BLaER1 treated with 17β-estradiol and CSF1 and Interleukin-3, amounts not matched to agents 10 nM and 100 nM (cell line): ENCODE data around the gene EIF2B2.
"Not testable (repeated sequence)": the region's sequence is repeated elsewhere in the genome, so short reads cannot be mapped to it uniquely, and the experiment has no call there.

Experiments
- H3K27ac ChIP-seq, 11 experiments: shearing (Covaris generic); formaldehyde crosslinking; 2 replicates each; pipeline ENCODE4 v1.8.1; 2022
- H3K27me3 ChIP-seq, 11 experiments: shearing (Covaris generic); formaldehyde crosslinking; 2 replicates each; pipeline ENCODE4 v1.8.1; 2022
- H3K36me3 ChIP-seq, 11 experiments: shearing (Covaris generic); formaldehyde crosslinking; 2 replicates each; pipeline ENCODE4 v1.8.1; 2022
- H3K4me1 ChIP-seq, 10 experiments: shearing (Covaris generic); formaldehyde crosslinking; 2 replicates each; pipeline ENCODE4 v1.8.1; 2022
- H3K4me2 ChIP-seq, 11 experiments: shearing (Covaris generic); formaldehyde crosslinking; 2 replicates each; pipeline ENCODE4 v1.8.1; 2022
- H3K4me3 ChIP-seq, 10 experiments: shearing (Covaris generic); formaldehyde crosslinking; 2 replicates each; pipeline ENCODE4 v1.8.1; 2022
- H3K9ac ChIP-seq, 11 experiments: shearing (Covaris generic); formaldehyde crosslinking; 2 replicates each; pipeline ENCODE4 v1.8.1; 2022
- H3K9me3 ChIP-seq, 11 experiments: shearing (Covaris generic); formaldehyde crosslinking; replicated peaks in 1 of 11; 2 replicates each; pipeline ENCODE4 v1.8.1; 2022
- H4K20me1 ChIP-seq, 11 experiments: shearing (Covaris generic); formaldehyde crosslinking; 2 replicates each; pipeline ENCODE4 v1.8.1; 2022
- Cebpa-rat ChIP-seq, 11 experiments: shearing (Covaris generic); IDR thresholded peaks; 2 replicates each; pipeline ENCODE4 v1.8.1; 2022

The EIF2B2 gene

DNA sequence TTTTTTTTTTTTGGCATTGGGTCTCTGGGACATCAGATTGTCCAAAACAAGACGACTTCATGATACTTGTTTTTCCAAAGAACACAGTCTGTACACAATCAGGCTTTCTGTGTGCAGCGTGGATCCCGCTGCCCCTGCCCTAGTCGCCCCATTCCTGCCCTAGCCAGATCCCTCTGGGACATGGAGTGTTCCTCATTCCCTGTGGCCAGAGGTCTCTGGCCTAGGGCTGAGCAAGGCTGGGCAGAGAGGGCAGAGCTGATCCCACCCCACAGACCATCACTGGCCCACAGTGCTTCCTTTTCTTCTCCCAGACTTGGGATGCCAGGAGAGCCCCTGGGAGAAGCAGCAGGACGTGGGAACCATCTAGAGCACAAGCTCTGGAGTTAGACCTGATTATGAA, 20.9 kb upstream of the EIF2B2 start:
- Histone ChIP-seq H3K9ac (no peak overlapping the region), H3K27ac (peak overlapping the region in 3 of 11 experiments; percentile 12 to 44 (median 37); a peak in 2 of 22 replicates), H3K4me2 (peak overlapping the region in 10 of 11 experiments; percentile 40 to 78 (median 56); a peak in 12 of 22 replicates), H4K20me1 (no peaks in the 10 kb centered on the region), H3K36me3 (no peaks in the 10 kb centered on the region), H3K4me3 (no peak overlapping the region), H3K27me3 (no peaks in the 10 kb centered on the region), H3K4me1 (peaks cover 22 to 45% (median 40%) of the 10 kb centered on the region in 10 experiments), H3K9me3 (no peaks in the 10 kb centered on the region)
- no peak for TF ChIP-seq Cebpa-rat (IDR thresholded peaks at IDR 0.05)

DNA sequence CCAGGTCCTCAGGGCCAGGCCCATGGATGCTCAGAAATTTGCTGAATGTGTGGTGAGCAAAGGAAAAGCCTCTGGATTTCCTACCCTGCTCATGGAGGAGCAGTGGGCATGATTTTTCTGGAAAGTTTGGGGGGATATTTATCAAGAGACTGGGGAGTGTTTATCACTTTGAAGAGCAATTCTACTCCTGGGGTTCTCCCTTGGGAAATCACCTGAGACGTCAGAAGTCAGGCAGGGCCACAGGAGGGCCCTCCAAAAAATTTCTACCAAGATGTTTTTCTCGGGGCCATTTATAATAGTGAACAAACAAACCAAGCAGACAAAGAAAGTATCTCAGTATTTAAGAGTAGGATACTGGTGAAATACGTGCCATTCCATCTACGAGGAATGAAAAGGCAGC, 20.1 kb upstream of the EIF2B2 start:
- no peaks in the 10 kb centered on the region for H4K20me1 ChIP-seq

DNA sequence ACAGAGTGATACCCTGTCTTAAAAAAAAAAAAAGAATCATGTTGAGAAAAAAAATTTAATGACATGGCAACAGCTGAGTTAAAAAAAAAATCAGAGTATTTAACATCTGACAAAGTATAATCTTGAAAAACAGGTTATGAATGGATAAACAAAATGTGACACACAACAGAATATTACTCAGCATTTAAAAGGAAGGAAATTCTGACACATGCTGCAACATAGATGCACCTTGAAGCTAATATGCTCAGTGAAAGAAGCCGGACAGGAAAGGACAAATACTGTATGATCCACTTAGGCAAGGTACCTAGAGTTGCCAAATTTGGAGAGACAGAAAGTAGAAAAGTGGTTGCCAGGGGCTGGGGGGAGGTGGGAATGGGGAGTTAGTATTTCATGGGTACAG, 19.4 kb upstream of the EIF2B2 start:
- Histone ChIP-seq H3K4me2 (no peak overlapping the region), H3K4me1 (peaks cover 22 to 38% (median 31%) of the 10 kb centered on the region in 10 experiments), H3K9ac (no peak overlapping the region), H3K9me3 (no peaks in the 10 kb centered on the region), H3K27me3 (no peaks in the 10 kb centered on the region), H3K27ac (no peak overlapping the region), H3K4me3 (no peak overlapping the region), H4K20me1 (no peaks in the 10 kb centered on the region), H3K36me3 (no peaks in the 10 kb centered on the region)
- no peak for TF ChIP-seq Cebpa-rat (IDR thresholded peaks at IDR 0.05)

More for the DNA sequence above, 20.1 kb upstream of the EIF2B2 start:
- Histone ChIP-seq H3K9ac (no peak overlapping the region), H3K27me3 (no peaks in the 10 kb centered on the region), H3K27ac (no peak overlapping the region), H3K4me2 (no peak overlapping the region), H3K9me3 (no peaks in the 10 kb centered on the region), H3K4me3 (no peak overlapping the region), H3K36me3 (no peaks in the 10 kb centered on the region), H3K4me1 (peaks cover 22 to 42% (median 36%) of the 10 kb centered on the region in 10 experiments)
- no peak for TF ChIP-seq Cebpa-rat (IDR thresholded peaks at IDR 0.05)

DNA sequence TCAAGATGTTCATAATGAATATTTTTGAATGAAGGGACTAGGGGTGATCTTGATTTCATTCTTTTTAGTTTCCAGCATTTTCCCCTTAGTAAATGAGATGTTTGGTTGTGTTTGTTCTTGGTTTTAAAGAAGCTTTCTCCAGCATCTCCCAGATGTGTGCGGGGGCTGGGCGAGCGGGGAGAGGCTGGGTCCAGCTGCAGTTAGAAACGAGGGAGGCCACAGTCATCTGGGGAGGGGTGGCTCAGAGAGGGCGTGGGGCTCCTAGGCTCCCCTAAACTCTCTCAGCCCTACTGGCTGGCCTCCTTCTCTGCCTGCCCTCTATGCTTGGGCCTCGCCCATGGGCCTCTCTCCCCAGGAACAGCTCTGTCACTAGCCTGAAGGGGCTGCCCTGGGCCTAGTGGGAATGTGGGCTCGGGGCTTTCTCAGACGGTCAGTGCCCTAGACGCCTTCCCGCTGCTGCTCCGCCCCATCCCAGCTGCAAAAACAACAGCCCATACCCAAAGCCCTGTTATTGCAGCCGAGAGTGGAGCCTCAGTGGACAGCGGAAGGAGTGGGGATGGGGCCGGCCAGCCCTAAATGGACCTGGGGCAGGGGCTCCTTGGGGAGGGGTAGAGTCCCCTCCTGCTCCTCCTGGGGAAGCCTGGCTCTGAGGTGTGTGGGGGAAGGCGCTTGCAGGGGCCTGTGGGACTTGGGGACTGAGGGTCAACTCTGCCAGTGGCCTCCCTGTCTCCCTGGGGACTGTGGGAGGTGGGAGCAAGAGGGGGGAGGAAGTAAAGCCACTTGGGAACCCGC, 18.3 kb upstream of the EIF2B2 start:
- Histone ChIP-seq H4K20me1 (no peaks in the 10 kb centered on the region), H3K9ac (peak overlapping the region in 3 of 11 experiments; percentile 4 to 47 (median 23); a peak in 3 of 22 replicates), H3K4me2 (peak overlapping the region; percentile 31 to 86 (median 65)), H3K36me3 (no peaks in the 10 kb centered on the region), H3K27me3 (no peaks in the 10 kb centered on the region), H3K27ac (no peak overlapping the region; a peak in 2 of 22 replicates), H3K4me3 (no peak overlapping the region), H3K9me3 (no peaks in the 10 kb centered on the region), H3K4me1 (peaks cover 22 to 37% (median 32%) of the 10 kb centered on the region in 10 experiments)
- no peak for TF ChIP-seq Cebpa-rat (IDR thresholded peaks at IDR 0.05)

DNA sequence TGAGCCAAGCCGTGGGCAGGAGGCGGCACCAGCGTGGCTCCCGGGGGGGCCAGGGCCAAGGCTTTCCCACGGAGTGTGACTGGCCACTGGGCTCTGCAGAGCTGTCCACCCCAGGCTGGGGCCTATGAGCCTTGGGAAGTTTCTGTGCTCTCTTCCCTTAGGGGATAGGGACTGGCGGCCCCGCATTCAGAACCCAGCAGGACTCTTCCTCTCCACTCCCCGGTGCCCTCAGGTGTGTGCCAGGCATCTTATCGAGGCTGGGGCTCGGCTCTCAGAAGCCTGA, 17.8 kb upstream of the EIF2B2 start:
- no peak for TF ChIP-seq Cebpa-rat (IDR thresholded peaks at IDR 0.05)
- Histone ChIP-seq H4K20me1 (no peaks in the 10 kb centered on the region), H3K4me2 (peak overlapping the region; percentile 31 to 86 (median 65)), H3K9ac (peak overlapping the region in 3 of 11 experiments; percentile 4 to 47 (median 23); a peak in 2 of 22 replicates), H3K27ac (no peak overlapping the region; a peak in 2 of 22 replicates), H3K27me3 (no peaks in the 10 kb centered on the region), H3K4me3 (no peak overlapping the region), H3K9me3 (no peaks in the 10 kb centered on the region), H3K36me3 (no peaks in the 10 kb centered on the region), H3K4me1 (peaks cover 22 to 38% (median 32%) of the 10 kb centered on the region in 10 experiments)

DNA sequence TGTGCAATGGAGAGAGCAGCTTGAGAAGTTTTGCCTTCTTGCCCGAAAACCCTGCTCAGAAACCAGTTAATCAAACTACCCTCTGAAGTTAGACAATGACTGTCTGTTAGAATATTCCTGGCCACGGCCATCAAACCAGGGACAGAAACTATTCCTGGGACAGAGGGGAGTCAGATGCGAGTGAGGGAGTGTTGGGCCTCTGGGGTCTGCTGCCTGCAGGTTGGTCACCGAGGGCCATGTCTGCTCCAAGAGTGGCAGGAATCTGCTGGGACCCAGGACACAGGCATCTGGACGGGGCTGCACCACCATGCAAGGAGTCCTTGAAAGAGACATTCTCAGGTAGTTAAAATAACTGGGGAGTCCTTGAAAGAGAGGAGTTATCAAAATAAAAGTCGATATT, 16.9 kb upstream of the EIF2B2 start:
- Histone ChIP-seq H3K36me3 (no peaks in the 10 kb centered on the region), H3K9me3 (no peaks in the 10 kb centered on the region), H3K27ac (no peak overlapping the region), H3K4me1 (peaks cover 18 to 33% (median 27%) of the 10 kb centered on the region in 10 experiments), H4K20me1 (no peaks in the 10 kb centered on the region), H3K9ac (no peak overlapping the region), H3K4me3 (no peak overlapping the region), H3K4me2 (no peak overlapping the region; a peak in 2 of 22 replicates), H3K27me3 (no peaks in the 10 kb centered on the region)
- no peak for TF ChIP-seq Cebpa-rat (IDR thresholded peaks at IDR 0.05)

DNA sequence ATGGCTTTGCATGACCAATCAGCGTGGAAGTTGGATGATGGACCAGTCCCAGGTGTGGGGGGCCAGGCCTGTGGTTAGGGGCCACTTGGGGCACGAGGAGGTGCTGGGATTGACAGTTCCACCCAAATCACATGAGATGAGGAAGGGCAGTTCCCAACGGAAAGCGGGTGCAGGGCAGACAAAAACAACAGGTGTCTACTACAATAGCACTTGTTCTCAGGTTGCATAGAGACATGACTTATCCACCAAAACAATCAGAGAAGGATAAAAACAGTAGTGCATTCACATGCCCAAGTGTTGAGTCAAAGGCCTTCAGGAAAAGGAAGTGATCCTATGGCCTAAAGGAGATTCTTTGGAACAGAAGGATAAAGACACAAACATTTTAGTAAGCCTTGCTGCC, 14.6 kb upstream of the EIF2B2 start:
- no peak overlapping the region for H3K9ac ChIP-seq

DNA sequence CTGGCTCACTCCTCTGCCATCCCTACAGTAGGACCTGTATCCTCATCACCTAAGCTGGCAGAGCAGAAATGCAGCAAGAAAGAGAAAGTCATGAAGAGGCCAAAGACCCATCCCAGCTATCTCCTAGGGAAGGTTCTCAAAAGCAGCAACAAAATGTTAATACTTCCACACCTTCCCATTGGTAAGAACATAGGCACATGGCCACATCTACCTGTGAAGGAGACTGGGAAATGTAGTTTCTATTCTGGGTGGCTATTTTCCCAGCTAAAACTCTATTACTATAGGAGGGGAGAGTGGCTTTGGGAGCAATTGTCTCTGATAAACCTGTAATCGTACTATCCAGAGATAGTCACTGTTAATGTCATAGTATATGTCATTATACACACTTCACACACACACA, 13.7 kb upstream of the EIF2B2 start:
- TF ChIP-seq Cebpa-rat (IDR thresholded peaks at IDR 0.05): no peak
- Histone ChIP-seq H3K9me3 (peaks cover 0 to 2% (median 0%) of the 10 kb centered on the region in 11 experiments; a peak in 1 of 22 replicates), H3K27ac (no peak overlapping the region), H3K9ac (no peak overlapping the region), H3K36me3 (no peaks in the 10 kb centered on the region), H3K4me3 (no peak overlapping the region), H4K20me1 (no peaks in the 10 kb centered on the region), H3K4me2 (no peak overlapping the region), H3K27me3 (no peaks in the 10 kb centered on the region), H3K4me1 (peaks cover 10 to 23% (median 16%) of the 10 kb centered on the region in 10 experiments)

More for the DNA sequence above, 14.6 kb upstream of the EIF2B2 start:
- Histone ChIP-seq H3K4me3 (no peak overlapping the region), H3K4me2 (no peak overlapping the region), H3K27me3 (no peaks in the 10 kb centered on the region), H3K36me3 (no peaks in the 10 kb centered on the region), H4K20me1 (no peaks in the 10 kb centered on the region), H3K9me3 (no peaks in the 10 kb centered on the region), H3K27ac (no peak overlapping the region), H3K4me1 (peaks cover 10 to 24% (median 16%) of the 10 kb centered on the region in 10 experiments)
- no peak for TF ChIP-seq Cebpa-rat (IDR thresholded peaks at IDR 0.05)

DNA sequence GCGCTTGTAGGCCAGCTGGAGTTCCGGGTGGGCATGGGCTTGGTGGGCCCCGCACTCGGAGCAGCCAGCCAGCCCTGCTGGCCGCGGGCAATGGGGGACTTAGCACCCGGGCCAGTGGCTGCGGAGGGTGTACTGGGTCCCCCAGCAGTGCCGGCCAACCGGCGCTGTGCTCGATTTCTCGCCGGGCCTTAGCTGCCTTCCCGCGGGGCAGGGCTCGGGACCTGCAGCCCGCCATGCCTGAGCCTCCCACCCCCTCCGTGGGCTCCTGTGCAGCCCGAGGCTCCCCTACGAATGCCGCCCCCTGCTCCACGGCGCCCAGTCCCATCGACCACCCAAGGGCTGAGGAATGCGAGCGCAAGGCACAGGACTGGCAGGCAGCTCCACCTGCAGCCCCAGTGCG, 8.5 kb upstream of the EIF2B2 start:
- not testable (repeated sequence) for H3K4me2 ChIP-seq, H3K4me3 ChIP-seq, H3K9ac ChIP-seq, H3K36me3 ChIP-seq, H3K4me1 ChIP-seq, H3K27ac ChIP-seq, H3K27me3 ChIP-seq, H4K20me1 ChIP-seq
- H3K9me3 ChIP-seq: peaks cover 4 to 15% (median 10%) of the 10 kb centered on the region in 11 experiments; a peak in 14 of 22 replicates

DNA sequence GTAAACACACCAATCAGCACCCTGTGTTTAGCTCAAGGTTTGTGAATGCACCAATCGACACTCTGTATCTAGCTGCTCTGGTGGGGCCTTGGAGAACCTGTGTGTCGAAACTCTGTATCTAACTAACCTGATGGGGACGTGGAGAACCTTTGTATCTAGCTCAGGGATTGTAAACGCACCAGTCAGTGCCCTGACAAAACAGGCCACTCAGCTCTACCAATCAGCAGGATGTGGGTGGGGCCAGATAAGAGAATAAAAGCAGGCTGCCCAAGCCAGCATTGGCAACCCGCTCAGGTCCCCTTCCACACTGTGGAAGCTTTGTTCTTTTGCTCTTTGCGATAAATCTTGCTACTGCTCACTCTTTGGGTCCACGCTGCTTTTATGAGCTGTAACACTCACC, 6.9 kb upstream of the EIF2B2 start:
- H3K4me1 ChIP-seq, H3K4me2 ChIP-seq, H3K27me3 ChIP-seq, H3K9ac ChIP-seq, H3K36me3 ChIP-seq, H4K20me1 ChIP-seq, H3K27ac ChIP-seq, H3K4me3 ChIP-seq: not testable (repeated sequence)
- H3K9me3 ChIP-seq: peaks cover 4 to 18% (median 13%) of the 10 kb centered on the region in 11 experiments; a peak in 17 of 22 replicates
